T47D (cell line): ENCODE measurements around the gene CFAP92.
"Not testable (repeated sequence)": the region's sequence is repeated elsewhere in the genome, so short reads cannot be mapped to it uniquely, and the experiment has no call there.

Experiments
- DNase-seq, 2 experiments: peaks; one replicate each; pipeline versions ENCODE4 v3.0.0 to v3.0.0-alpha.2; 2011 to 2012; ENCODE audit warnings: low read depth in 1 of 2, low spot score in 1 of 2
- JUND ChIP-seq: IDR thresholded peaks from 2 replicates; pipeline ENCODE4 v1.6.1; 2012; ENCODE audit warnings: low read depth
- in situ Hi-C: cut with HindIII; loops from 2 replicates; pipeline ENCODE4 v1.10.0; 2016; ENCODE audit warnings: low sequenced_read_pairs, low pct_unique_long_range_greater_than_20kb

The CFAP92 gene

GRCh38 chr3:128946411-128946810 is 47.5 kb downstream of the CFAP92 start:
- no peak for TF ChIP-seq JUND
- DNase-seq, result no peak
- in situ Hi-C loops, result no loop called here

- in situ Hi-C loops, result no loop called here
- no peak for TF ChIP-seq JUND
These were observed 48.0 kb downstream of the CFAP92 start for GRCh38 chr3:128945878-128946175.

GRCh38 chr3:128945041-128945877 is 48.6 kb downstream of the CFAP92 start:
- in situ Hi-C loops, result no loop called here
- TF ChIP-seq JUND, result no peak
- no peak for DNase-seq

More at GRCh38 chr3:128945878-128946175, 48.0 kb downstream of the CFAP92 start:
- DNase-seq, result no peak

- in situ Hi-C loops, result no loop called here
- no peak for TF ChIP-seq JUND
- DNase-seq, result no peak
These were observed 51.5 kb downstream of the CFAP92 start for GRCh38 chr3:128942161-128942952.

GRCh38 chr3:128940252-128940651 is 53.6 kb downstream of the CFAP92 start:
- DNase-seq, result no peak
- no peak for TF ChIP-seq JUND
- in situ Hi-C loops, result no loop called here

- in situ Hi-C loops, result no loop called here
- no peak for DNase-seq
- TF ChIP-seq JUND, result no peak
These were observed 57.5 kb downstream of the CFAP92 start for GRCh38 chr3:128936341-128936740.

GRCh38 chr3:128935922-128936321 is 58.0 kb downstream of the CFAP92 start:
- TF ChIP-seq JUND, result no peak
- in situ Hi-C loops, result no loop called here
- no peak for DNase-seq

GRCh38 chr3:128933922-128934253 is 60.0 kb downstream of the CFAP92 start:
- no peak for DNase-seq
- in situ Hi-C loops, result no loop called here
- no peak for TF ChIP-seq JUND

- in situ Hi-C loops, result no loop called here
- no peak for TF ChIP-seq JUND
- DNase-seq, result no peak
These were observed 60.5 kb downstream of the CFAP92 start for GRCh38 chr3:128933213-128933921.

- in situ Hi-C loops, result no loop called here
- TF ChIP-seq JUND, result no peak
- no peak for DNase-seq
These were observed 61.2 kb downstream of the CFAP92 start for GRCh38 chr3:128932516-128933212.

GRCh38 chr3:128931046-128931445 is 62.8 kb downstream of the CFAP92 start:
- TF ChIP-seq JUND, result no peak
- in situ Hi-C loops, result no loop called here
- DNase-seq, result no peak

- TF ChIP-seq JUND, result no peak
- DNase-seq, result no peak
- in situ Hi-C loops, result no loop called here
These were observed 64.5 kb downstream of the CFAP92 start for GRCh38 chr3:128929364-128929763.

GRCh38 chr3:128923986-128924385 is 69.9 kb downstream of the CFAP92 start:
- in situ Hi-C loops, result not testable (repeated sequence)

More at GRCh38 chr3:128923986-128924385, 69.9 kb downstream of the CFAP92 start:
- DNase-seq, result not testable (repeated sequence)
